KOPT-K1 (cell line): Measurements from ENCODE around the gene CXCR6.
A peak's percentile ranks its signal among the peaks of the same experiment; 100 is the strongest.

ENCODE experiments used
- H3K27ac ChIP-seq: fragments of 200-600 bp; sonication (generic); 2 replicates; pipeline ENCODE4 v1.5.1; 2016; ENCODE audit warnings: antibody characterized with exemption, mild to moderate bottlenecking, low read depth, low read length; ENCODE audit not compliant: poor library complexity, severe bottlenecking
- H3K36me3 ChIP-seq: fragments of 200-600 bp; sonication (generic); 2 replicates; pipeline ENCODE4 v1.5.1; 2017; ENCODE audit warnings: antibody characterized with exemption, mild to moderate bottlenecking, low read length, moderate library complexity; ENCODE audit not compliant: insufficient read depth
- H3K9me3 ChIP-seq: fragments of 200-600 bp; sonication (generic); 2 replicates; pipeline ENCODE4 v1.5.1; 2017; ENCODE audit warnings: antibody characterized with exemption, low read length, mild to moderate bottlenecking; ENCODE audit not compliant: insufficient read depth, poor library complexity, severe bottlenecking

The CXCR6 gene

GRCh38 chr3:45914362-45915058, 28.8 kb upstream of the CXCR6 start:
- peaks cover 46% of the 10 kb centered on the region for H3K36me3 ChIP-seq
- no peaks in the 10 kb centered on the region for H3K9me3 ChIP-seq
- H3K27ac ChIP-seq = peak overlapping the region; percentile 99

- Histone ChIP-seq H3K9me3 (no peaks in the 10 kb centered on the region), H3K36me3 (peaks cover 46% of the 10 kb centered on the region), H3K27ac (peak overlapping the region; percentile 99)
Measured at GRCh38 chr3:45915059-45915439, 28.2 kb upstream of the CXCR6 start.

- peak overlapping the region; percentile 99 for H3K27ac ChIP-seq
Measured at GRCh38 chr3:45915518-45916231, 27.6 kb upstream of the CXCR6 start.

GRCh38 chr3:45917146-45917898, 25.9 kb upstream of the CXCR6 start:
- H3K9me3 ChIP-seq = no peaks in the 10 kb centered on the region
- H3K36me3 ChIP-seq = peaks cover 46% of the 10 kb centered on the region
- H3K27ac ChIP-seq = peak overlapping the region; percentile 99

More at GRCh38 chr3:45915518-45916231, 27.6 kb upstream of the CXCR6 start:
- H3K36me3 ChIP-seq = peaks cover 46% of the 10 kb centered on the region
- no peaks in the 10 kb centered on the region for H3K9me3 ChIP-seq

- no peaks in the 10 kb centered on the region for H3K9me3 ChIP-seq
- peaks cover 76% of the 10 kb centered on the region for H3K36me3 ChIP-seq
- peak overlapping the region; percentile 99 for H3K27ac ChIP-seq
Measured at GRCh38 chr3:45921158-45922038, 21.9 kb upstream of the CXCR6 start.

GRCh38 chr3:45922039-45922326, 21.3 kb upstream of the CXCR6 start:
- peak overlapping the region; percentile 99 for H3K27ac ChIP-seq
- H3K36me3 ChIP-seq = peaks cover 81% of the 10 kb centered on the region
- no peaks in the 10 kb centered on the region for H3K9me3 ChIP-seq

- peak overlapping the region; percentile 99 for H3K27ac ChIP-seq
- H3K9me3 ChIP-seq = no peaks in the 10 kb centered on the region
- H3K36me3 ChIP-seq = peaks cover 92% of the 10 kb centered on the region
Measured at GRCh38 chr3:45922950-45923590, 20.2 kb upstream of the CXCR6 start.

GRCh38 chr3:45923755-45924154, 19.5 kb upstream of the CXCR6 start:
- Histone ChIP-seq H3K27ac (peak overlapping the region; percentile 99), H3K9me3 (no peaks in the 10 kb centered on the region), H3K36me3 (peaks cover 92% of the 10 kb centered on the region)

- Histone ChIP-seq H3K9me3 (no peaks in the 10 kb centered on the region), H3K27ac (peak overlapping the region; percentile 64), H3K36me3 (peaks cover 97% of the 10 kb centered on the region)
Measured at GRCh38 chr3:45927881-45928280, 15.4 kb upstream of the CXCR6 start.

- no peaks in the 10 kb centered on the region for H3K9me3 ChIP-seq
- peak overlapping the region; percentile 64 for H3K27ac ChIP-seq
- peaks cover 97% of the 10 kb centered on the region for H3K36me3 ChIP-seq
Measured at GRCh38 chr3:45929042-45929679, 14.1 kb upstream of the CXCR6 start.

GRCh38 chr3:45931496-45931895, 11.8 kb upstream of the CXCR6 start:
- Histone ChIP-seq H3K9me3 (no peaks in the 10 kb centered on the region), H3K27ac (no peak overlapping the region), H3K36me3 (peaks cover 99% of the 10 kb centered on the region)

GRCh38 chr3:45932112-45932511, 11.2 kb upstream of the CXCR6 start:
- H3K27ac ChIP-seq = no peak overlapping the region
- no peaks in the 10 kb centered on the region for H3K9me3 ChIP-seq
- H3K36me3 ChIP-seq = peaks cover 100% of the 10 kb centered on the region

GRCh38 chr3:45933591-45933990, 9.7 kb upstream of the CXCR6 start:
- H3K27ac ChIP-seq = no peak overlapping the region
- H3K36me3 ChIP-seq = peaks cover 97% of the 10 kb centered on the region
- no peaks in the 10 kb centered on the region for H3K9me3 ChIP-seq

- no peaks in the 10 kb centered on the region for H3K9me3 ChIP-seq
- no peak overlapping the region for H3K27ac ChIP-seq
- peaks cover 70% of the 10 kb centered on the region for H3K36me3 ChIP-seq
Measured at GRCh38 chr3:45936261-45936660, 7.0 kb upstream of the CXCR6 start.
